Adrenal gland (tissue), 5 donors: Measurements from ENCODE around the gene P3H2.

Experiments
- POLR2A ChIP-seq, 2 donors: fragments of 450-650 bp; IDR thresholded peaks; one replicate each; pipeline ENCODE4 v1.6.1; 2017; ENCODE audit warnings: antibody characterized with exemption in 2 of 2, mild to moderate bottlenecking in 2 of 2, moderate library complexity in 1 of 2
- TF ChIP-seq, protein P1 (sequence below), 6 experiments: fragments of 450-650 bp in 4 of 6; fragments of 200-600 bp in 2 of 6; sonication (generic) in 1 of 6; IDR thresholded peaks; 1 replicate in 5 of 6; 2 replicates in 1 of 6; pipeline versions ENCODE4 v1.5.1 to v1.8.0; 2016 to 2021; ENCODE audit warnings: antibody characterized with exemption in 6 of 6, mild to moderate bottlenecking in 2 of 6, moderate library complexity in 1 of 6
- donor health status: DM: no; HTN: no; CAD: no.

DNA sequence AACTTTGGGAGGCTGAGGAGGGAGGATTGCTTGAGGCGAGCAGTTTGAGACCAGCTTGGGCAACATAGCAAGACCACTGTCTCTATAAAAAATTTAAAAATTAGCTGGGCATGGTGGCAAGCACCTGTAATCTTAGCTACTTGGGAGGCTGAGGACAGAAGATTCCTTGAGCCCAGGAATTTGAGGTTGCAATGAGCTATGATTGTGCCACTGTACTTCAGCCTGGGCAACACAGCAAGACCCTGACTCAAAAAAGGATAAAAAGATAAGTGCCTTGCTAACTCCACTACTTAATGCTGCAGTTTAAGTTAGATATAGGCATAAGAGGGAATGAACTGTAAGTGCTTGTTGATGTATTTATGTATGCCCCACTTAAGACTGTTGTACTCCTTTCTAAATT lies 102.2 kb downstream of the P3H2 start:
- TF ChIP-seq, protein P1, sequence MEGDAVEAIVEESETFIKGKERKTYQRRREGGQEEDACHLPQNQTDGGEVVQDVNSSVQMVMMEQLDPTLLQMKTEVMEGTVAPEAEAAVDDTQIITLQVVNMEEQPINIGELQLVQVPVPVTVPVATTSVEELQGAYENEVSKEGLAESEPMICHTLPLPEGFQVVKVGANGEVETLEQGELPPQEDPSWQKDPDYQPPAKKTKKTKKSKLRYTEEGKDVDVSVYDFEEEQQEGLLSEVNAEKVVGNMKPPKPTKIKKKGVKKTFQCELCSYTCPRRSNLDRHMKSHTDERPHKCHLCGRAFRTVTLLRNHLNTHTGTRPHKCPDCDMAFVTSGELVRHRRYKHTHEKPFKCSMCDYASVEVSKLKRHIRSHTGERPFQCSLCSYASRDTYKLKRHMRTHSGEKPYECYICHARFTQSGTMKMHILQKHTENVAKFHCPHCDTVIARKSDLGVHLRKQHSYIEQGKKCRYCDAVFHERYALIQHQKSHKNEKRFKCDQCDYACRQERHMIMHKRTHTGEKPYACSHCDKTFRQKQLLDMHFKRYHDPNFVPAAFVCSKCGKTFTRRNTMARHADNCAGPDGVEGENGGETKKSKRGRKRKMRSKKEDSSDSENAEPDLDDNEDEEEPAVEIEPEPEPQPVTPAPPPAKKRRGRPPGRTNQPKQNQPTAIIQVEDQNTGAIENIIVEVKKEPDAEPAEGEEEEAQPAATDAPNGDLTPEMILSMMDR (IDR thresholded peaks at IDR 0.05), result no peak
- TF ChIP-seq POLR2A (IDR thresholded peaks at IDR 0.05), result no peak
